Measurements from ENCODE around the gene PKNOX2.

DNA sequence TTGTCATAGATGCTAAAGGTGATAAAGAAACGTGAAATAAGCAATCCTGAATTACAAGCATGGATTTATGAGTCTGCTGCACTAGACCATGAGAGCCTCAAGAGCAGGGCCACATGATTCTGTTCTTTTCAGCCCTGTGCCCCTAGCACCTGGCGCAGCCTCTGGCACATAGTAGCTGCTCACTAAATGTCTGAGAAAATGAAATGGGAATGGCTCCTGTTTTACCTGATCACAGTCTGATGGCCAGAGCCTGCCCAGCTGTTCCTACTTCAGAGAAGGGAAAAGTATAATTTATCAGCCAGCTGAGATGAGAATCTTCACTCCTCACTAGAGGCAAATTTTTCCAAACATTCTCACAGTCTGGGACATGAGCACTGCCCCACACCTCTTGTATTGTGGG lies 10.7 kb upstream of the PKNOX2 start:
- TF ChIP-seq, protein P1, sequence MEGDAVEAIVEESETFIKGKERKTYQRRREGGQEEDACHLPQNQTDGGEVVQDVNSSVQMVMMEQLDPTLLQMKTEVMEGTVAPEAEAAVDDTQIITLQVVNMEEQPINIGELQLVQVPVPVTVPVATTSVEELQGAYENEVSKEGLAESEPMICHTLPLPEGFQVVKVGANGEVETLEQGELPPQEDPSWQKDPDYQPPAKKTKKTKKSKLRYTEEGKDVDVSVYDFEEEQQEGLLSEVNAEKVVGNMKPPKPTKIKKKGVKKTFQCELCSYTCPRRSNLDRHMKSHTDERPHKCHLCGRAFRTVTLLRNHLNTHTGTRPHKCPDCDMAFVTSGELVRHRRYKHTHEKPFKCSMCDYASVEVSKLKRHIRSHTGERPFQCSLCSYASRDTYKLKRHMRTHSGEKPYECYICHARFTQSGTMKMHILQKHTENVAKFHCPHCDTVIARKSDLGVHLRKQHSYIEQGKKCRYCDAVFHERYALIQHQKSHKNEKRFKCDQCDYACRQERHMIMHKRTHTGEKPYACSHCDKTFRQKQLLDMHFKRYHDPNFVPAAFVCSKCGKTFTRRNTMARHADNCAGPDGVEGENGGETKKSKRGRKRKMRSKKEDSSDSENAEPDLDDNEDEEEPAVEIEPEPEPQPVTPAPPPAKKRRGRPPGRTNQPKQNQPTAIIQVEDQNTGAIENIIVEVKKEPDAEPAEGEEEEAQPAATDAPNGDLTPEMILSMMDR (IDR thresholded peaks at IDR 0.05): no peak
- TF ChIP-seq POLR2A (IDR thresholded peaks at IDR 0.05): no peak

Data from esophagus squamous epithelium (tissue), 4 donors.